HUDEP-2 (cell line): ENCODE results near the gene HIBADH.
"Not testable (repeated sequence)": the region's sequence is repeated elsewhere in the genome, so short reads cannot be mapped to it uniquely, and the experiment has no call there.

Source experiments
- DNase-seq, 76 experiments: peaks; one replicate each; lab custom pipeline; 2025; ENCODE audit not compliant: unreplicated experiment in 76 of 76; lab: John Stamatoyannopoulos, UW

Gene HIBADH

GRCh38 chr7:27515933-27516332 is 146.8 kb downstream of the HIBADH start:
- no peak for DNase-seq

- no peak for DNase-seq
Observed at GRCh38 chr7:27514861-27515260, 147.8 kb downstream of the HIBADH start.

- no peak for DNase-seq
Observed at GRCh38 chr7:27513885-27514284, 148.8 kb downstream of the HIBADH start.

- DNase-seq, result not testable (repeated sequence)
Observed at GRCh38 chr7:27511370-27511769, 151.3 kb downstream of the HIBADH start.

GRCh38 chr7:27510541-27510940 is 152.1 kb downstream of the HIBADH start:
- DNase-seq, result no peak

GRCh38 chr7:27501879-27502278 is 160.8 kb downstream of the HIBADH start:
- DNase-seq, result not testable (repeated sequence)

GRCh38 chr7:27501001-27501400 is 161.7 kb downstream of the HIBADH start:
- peak in 6 of 76 experiments; percentile 2 to 32 (median 11) for DNase-seq

- DNase-seq, result no peak
Observed at GRCh38 chr7:27492224-27492623, 170.5 kb downstream of the HIBADH start.

- no peak for DNase-seq
Observed at GRCh38 chr7:27491534-27491933, 171.1 kb downstream of the HIBADH start.

GRCh38 chr7:27487509-27487908 is 175.2 kb downstream of the HIBADH start:
- DNase-seq, result no peak

GRCh38 chr7:27484451-27484850 is 178.2 kb downstream of the HIBADH start:
- DNase-seq, result no peak

- DNase-seq, result no peak
Observed at GRCh38 chr7:27482219-27482618, 180.5 kb downstream of the HIBADH start.

- DNase-seq, result no peak
Observed at GRCh38 chr7:27478556-27478955, 184.1 kb downstream of the HIBADH start.

- DNase-seq, result no peak
Observed at GRCh38 chr7:27478084-27478483, 184.6 kb downstream of the HIBADH start.

GRCh38 chr7:27476493-27476892 is 186.2 kb downstream of the HIBADH start:
- DNase-seq, result no peak
